HG02759 (cell line): ENCODE measurements around the gene TFPT.

Experiments used
- ATAC-seq: cut with Tn5 transposase; IDR thresholded peaks from one replicate; pipeline ENCODE4 v1.9.1; 2021; ENCODE audit warnings: mild to moderate bottlenecking, moderate library complexity; ENCODE audit not compliant: unreplicated experiment

Gene TFPT, protein sequence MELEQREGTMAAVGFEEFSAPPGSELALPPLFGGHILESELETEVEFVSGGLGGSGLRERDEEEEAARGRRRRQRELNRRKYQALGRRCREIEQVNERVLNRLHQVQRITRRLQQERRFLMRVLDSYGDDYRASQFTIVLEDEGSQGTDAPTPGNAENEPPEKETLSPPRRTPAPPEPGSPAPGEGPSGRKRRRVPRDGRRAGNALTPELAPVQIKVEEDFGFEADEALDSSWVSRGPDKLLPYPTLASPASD

DNA sequence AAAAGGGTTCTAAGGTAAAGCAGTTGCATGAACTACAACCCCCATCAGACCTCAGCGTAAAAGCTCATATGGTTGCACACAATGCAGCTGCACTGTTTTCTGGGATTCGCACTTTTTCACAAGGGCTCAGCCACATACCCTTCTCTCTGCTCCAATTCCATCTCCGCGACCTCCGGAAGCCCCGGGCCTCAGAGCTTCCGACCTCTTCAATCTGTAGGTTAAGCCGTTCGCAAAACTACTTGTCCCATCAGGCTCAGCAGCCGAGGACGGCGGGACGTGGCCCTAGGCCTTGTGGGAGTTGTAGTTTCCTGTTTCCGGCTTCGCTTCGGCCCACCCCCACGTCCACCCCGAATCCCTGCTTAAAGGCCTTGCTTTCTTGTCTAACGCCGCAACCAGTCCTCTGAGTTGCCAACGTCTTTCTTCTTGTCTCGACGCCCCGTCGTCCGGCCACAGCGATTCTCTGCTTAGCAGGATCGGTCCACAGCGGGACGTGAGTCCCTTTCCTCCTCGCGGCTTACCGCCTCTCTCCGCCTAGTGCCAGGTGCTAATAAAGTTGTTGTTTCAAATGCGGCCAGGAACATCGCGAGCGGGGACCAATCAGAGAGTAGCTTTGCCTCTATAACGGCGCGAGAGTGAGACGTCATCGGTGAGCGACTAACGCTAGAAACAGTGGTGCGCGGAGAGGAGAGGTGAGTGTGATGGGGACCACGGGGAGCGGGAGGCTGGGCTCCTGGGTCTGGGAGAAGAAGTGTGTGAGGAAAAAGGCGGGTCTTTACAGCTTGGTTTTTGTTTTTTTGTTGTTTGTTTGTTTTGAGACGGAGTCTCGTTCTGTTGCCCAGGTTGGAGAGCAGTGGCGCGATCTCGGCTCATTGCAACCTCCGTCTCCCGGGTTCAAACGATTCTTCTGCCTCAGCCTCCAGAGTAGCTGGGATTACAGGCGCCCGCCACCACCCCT is at the start of gene TFPT, which contains the start of gene PRPF31:
Gene TFPT, minus strand, starts transcription at position 549 of the 955 bp plus-strand sequence. Its CDS starts 388 bp downstream, at position 161.
Gene PRPF31, plus strand, starts transcription at position 646 of the 955 bp plus-strand sequence. CDS start 2,525 bp downstream, outside the sequence.
- ATAC-seq = peak; percentile 87

DNA sequence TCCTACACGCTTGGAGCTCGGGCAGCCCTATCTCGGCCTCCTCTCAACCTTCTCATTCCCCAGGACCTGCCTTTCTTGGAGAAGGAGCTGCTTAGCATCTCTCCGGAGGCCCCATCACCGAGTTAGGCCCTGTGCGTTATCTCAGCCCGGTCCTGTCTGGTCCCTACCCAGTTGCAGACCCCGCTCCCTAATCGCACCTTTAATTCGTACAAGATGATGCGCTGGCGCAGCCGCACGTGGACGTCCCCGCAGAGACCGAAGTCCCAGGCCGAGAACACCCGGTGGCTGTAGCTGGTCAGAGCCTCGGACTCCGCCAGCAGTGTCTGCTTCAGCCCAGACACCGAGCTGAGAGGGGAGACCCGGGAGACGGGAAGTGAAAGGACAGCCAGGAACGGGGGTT is 49.8 kb upstream of the TFPT start:
- ATAC-seq = no peak

DNA sequence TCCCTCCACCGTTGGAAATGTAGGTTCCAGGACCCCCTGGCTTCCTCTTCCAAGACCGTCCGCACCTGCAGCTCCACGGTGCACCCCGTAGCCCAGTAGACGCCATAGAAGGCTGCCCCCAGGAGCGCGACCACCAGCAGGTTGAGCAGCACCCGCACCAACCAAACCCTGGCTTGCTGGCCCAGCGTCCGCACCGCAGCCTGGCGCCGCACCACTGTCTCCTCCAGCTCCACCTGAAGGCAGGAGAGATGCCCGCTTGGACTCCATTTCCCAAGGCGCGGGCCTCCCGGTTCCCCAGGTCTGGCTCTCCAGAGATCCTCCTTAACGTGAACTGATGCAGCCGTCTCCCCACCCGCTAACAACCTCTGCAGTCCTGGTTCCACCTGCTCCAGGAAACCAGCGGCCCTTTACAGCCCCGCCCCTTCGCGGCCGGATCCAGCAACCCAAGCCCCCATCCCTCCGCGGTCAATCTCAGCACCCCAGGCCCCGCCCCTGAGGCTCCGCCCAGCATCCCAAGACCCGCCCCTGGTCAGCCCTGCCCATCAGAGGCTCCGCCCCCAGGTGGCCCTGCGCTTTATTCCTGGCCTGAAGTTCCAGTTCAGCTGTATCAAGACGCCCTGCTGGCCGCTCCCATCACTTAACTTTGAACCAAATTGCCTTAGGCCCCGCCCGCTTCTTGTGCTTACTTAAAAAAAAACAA is 49.1 kb upstream of the TFPT start:
- no peak for ATAC-seq

DNA sequence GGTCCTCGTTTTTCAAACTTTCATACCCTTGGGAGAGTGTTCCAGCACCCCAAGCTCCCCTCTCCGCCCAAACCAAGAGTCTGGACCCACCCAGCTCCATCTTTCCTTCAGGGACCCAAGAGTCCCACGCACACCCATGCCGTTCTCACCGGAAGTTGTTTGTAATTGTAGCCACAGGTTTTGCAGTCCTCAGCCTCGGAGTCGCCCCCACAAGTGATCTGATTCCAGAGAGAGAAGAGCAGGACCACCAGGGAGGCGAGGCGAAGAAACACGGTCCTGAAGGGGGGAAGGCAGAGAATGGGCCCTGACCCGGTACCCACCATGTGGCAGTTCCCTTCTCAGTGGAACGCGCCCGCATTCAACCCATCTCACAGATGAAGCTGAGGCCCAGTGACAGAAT is 47.4 kb upstream of the TFPT start:
- ATAC-seq = no peak

DNA sequence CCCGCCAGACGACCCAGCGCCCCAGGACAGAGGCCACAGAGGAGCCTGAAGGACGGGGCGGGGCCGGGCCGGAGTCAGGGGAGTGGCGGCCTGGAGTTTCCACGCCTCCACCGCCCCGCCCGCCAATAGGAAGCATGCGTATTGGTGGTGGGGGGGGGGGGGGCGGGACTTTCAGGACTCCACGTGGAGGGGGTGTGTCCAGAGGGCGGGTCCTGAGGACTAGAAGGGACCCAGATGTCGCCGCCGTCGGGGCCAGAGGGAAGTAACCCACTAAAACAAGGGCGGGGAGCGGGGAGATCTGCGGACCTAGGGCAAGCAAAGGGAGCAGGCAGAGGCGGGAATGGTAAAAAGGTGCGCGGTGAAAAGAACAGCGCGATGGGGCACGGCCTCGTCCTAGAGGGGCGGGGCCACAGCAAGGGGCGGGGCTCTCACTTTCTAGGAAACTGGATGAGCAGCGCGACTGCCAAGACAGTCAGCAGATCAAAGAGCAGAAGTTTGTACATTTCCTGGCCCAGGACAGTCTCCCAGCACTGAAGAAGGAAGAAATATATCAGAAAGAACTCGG is 46.9 kb upstream of the TFPT start:
- ATAC-seq = no peak

DNA sequence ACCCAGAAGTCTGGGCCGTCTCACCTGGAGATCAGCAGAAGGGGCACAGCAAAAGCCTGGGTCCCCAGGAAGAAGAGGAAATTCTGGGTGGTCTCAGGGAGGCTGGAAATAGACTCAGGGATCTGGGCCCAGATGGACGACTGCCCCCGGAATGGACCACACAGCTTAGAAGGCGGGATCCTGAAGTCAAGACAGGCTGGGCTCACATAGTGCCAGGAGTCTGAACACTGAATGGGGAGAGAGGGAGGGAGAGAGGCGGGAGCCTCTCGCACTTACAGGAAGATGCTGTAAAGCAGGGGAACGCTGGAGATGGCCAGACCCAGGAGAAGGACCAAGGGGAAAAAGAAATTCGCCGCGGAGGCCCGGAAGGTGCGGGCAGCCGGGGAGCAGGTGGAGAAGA is 45.4 kb upstream of the TFPT start:
- no peak for ATAC-seq

DNA sequence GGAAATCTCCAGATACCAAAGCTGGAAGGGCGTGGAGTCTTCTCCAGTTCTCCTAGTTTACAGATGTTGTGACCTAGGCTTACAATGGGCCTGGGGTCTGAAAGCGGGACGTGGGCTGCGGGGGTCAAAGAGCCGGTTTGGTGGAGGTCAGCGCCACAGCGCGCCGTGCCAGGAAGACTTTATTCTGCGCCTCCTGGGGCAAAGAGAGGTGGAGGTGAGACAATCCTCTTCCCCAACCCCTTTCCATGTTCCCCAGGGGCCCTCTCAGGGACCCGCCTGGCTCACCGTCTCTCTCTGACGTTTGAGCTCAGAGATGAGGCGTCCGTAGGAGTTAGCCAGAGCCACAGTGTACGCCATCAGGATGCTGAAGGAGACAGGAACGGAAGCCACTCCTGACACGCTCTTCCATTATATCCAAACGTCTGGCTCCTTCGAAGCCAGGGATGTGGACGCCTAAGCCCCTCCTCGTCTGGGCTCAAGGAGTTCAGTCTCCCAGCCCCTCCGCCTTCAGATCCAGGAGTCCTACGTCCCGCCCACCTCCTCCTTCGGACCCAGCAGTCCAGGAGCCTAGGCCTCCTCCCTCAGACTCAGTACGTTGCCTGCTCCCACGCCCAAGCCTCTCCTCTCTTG is 44.8 kb upstream of the TFPT start:
- no peak for ATAC-seq

DNA sequence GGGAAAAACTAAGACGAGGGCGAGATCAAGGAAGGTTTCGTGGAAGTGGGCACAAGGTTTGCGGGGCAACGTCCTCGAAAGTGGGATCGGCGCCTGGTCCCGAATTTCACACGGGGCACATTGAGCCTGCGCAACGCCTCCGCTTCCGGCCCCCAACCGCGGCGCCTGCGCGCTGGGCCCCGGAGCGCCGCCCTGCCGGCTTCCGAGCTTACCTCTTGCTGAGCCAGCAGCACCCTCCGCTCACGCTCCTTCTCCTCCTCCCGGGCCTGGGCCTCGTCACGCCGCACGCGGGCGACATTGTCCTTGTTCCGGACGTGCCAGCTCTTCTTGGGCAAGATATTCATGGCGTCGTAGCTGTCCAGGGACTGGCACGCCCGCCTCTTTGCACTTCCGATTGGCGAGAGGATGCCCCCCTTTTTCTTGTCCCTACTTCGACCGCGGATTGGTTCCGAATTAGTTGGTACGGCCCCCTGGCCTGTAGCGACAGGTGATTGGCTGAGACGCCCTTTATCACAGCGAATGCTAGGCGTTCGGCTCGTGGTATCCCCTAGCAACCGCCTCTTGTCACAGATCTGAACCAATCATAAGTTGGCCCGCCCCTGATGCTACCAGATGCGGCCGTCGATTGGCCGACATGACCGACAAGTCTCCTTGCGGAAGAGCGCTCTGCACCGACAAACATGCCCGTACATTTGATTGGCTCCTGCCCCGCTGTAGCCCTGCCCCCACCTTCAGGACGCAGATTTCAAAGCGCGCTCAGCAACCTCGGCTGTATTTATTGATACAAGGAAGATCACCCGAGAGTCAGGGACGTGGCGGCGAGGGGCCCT is 44.1 kb upstream of the TFPT start, which contains the start of gene LENG1:
Gene LENG1, minus strand, starts transcription at position 370 of the 830 bp plus-strand sequence. Its CDS starts 26 bp downstream, at position 344.
- peak; percentile 87 for ATAC-seq

DNA sequence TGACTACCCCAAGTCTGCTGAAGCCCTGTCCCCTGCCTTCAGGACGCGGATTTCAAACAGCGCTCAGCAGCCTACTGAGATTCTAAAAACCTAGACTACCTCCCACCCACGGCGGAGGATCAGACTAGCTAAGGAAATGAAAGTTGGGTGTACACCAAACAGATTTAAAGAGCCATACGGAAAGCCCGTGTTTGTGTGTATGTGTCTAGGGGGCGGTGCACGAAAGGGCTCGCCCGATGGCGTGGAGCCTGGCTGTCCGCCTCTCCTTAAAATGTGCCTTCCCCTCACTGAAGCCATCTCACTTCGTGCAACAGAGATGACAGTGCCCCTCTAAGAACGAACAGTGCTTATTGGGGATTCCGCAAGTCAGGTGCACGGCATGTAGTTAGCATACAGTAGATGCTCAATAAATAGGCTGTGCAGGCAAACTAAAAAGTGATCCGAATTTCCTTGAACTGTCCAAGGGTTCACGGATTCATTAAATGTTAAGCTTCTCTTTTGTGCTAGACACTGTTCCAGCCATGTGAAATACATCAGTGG is 43.4 kb upstream of the TFPT start:
- ATAC-seq = no peak

DNA sequence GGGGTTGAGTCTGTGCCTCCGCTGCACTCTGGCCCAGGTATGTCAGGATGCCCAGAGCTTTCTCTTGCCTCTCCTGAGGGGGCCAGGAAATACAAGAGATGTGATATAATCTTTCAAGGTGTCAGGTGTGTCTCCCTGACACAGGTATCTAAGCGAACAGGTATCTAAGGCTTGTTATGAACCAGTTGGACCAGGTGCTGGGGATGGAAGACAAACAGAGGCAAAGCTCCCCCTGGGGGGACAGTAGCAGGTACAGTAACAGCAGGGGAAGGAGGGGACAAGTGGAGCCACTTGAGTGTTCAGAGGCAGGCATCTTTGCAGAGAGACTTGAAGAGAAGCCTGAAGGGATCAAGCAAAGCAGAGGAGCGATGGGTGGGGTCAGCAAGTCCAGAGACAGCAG is 41.5 kb upstream of the TFPT start:
- ATAC-seq = no peak

DNA sequence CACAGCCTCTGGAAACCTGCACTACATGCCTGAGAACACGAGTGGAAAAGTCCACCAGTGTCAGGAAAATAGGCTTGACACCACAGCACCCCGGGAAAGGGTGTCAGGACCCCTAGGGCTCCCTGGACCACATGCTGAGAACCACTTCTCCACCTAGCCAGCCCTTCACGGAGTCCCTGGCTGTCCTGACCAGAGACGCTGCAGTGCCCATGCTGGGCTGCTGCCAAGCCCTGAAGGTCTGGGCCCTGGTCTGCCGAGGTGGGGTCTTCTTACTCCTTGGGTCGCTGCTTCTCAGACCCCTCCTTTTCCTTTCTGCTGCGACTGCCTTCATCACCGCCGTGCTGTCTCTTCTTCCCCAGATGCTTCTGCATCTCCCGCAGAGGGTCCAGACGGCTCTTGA is 41.0 kb upstream of the TFPT start:
- no peak for ATAC-seq

DNA sequence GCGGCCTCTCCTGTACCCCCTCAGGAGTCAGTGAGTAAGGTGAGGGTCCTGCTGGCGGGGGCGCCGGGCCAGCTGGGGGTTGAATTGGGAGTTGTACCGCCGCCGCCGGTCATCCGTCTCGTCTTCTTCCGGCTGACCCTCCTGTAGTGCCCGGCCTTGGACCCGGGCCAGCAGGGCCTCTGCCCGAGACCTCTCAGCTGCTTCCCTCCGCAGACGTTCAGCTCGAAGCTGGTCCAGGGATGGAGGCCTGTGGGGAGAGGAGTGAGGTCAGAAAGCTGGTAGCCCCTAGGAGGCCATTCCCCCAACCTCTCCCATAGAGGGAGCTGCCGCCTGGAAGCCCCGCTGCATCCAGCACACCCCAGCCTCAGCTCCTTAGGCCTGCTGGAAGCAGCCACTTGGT is 40.2 kb upstream of the TFPT start:
- ATAC-seq = no peak

DNA sequence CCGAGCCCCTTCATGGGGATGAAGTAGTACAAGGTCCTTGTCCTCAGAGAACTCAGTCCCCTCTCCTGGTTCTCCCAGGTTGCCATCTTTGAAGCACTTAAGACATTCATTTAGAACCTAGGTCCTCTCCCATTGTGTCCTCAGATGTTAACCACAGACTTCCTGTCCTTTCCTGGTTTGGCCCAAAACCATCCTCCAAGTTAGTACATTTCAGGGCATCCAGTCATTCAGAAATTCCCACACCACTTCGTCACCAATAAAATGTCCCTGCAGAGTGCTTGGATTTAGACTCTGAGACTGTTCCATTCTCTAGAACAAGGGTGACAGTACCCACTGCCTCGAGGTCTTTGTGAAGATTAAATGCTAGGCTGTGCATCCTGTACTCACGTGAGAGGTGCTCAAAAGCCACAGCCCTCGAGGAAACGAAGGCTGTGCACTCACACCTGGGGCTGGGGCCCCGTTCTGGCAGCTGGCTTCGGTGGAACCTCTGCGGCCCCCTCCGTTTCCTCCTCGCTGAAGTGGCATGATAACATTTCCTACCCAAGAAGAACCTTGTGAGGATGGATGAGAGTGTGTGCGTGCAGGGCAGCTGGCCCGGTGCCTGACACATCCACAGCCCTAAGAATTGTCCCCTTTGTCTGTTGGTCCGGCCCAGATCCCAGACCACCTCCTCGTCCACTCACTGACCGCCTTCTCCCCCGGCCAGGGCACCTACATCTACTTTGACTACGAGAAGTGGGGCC is 39.3 kb upstream of the TFPT start:
- ATAC-seq = no peak

DNA sequence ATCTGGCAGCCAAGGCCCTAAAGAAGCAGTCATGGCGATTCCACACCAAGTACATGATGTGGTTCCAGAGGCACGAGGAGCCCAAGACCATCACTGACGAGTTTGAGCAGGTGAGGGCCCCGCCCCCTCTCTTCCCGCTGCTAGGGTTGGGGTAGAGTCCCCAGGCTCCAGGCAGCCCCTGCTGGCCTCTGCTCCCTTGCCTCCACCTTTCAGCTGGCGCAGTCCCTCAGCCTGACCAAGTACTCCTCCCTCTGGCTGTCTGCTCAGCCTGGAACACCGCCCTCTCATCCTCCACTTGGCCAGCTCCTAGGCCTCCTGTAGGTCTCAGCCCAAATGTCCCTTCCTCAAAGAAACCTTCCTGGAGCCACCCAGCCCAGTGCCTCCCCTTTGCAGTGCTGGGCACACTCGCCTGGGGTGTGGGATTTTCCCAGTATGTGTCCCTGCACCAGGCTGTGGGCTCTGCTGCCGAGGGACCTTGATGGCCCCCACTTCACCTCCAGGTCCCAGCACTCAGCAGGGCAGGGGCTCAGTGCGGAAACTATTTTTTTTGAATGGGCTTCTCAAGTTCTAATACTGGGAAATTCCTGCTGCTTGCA is 38.4 kb upstream of the TFPT start:
- no peak for ATAC-seq

DNA sequence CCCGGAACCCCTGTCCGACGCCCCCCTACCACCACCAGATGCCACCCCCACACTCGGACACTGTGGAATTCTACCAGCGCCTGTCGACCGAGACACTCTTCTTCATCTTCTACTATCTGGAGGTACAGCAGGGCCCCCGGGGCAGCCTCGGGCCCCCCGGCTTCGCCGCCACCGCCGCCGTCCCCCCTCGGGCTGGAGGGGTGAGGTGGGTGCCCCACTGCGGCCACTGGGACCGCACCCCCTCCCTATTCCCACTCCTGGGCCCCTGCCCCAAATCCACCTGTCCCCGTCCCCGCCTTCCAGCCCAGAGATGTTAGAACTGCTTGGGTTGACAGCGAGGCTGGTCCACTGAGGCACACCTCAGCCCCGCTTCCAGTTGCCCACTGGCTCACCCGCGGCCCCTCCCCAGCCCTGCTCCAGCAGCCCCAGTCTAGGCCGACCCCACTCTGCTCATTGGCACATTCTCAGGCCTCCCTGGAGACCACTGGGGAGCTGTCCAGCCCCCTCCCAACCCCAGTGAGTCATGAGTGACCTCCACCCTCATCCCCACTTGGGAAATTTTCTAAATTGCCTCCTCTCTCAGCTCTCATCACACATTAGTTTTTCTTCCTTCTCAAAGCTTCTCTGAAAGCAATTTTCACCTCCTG is 37.5 kb upstream of the TFPT start:
- no peak for ATAC-seq

DNA sequence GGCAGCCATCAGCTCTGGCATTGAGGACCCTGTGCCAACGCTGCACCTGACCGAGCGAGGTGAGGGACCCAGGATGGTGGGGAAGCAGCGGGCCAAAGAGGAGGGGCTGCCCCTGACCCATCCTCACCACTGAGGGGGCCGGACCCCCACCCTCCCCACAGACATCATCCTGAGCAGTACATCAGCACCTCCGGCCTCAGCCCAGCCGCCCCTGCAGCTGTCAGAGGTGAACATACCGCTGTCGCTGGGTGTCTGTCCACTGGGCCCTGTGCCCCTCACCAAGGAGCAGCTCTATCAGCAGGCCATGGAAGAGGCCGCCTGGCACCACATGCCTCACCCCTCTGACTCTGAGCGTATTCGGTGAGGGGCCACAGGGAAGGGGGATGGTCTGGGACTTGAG is 36.8 kb upstream of the TFPT start:
- no peak for ATAC-seq

DNA sequence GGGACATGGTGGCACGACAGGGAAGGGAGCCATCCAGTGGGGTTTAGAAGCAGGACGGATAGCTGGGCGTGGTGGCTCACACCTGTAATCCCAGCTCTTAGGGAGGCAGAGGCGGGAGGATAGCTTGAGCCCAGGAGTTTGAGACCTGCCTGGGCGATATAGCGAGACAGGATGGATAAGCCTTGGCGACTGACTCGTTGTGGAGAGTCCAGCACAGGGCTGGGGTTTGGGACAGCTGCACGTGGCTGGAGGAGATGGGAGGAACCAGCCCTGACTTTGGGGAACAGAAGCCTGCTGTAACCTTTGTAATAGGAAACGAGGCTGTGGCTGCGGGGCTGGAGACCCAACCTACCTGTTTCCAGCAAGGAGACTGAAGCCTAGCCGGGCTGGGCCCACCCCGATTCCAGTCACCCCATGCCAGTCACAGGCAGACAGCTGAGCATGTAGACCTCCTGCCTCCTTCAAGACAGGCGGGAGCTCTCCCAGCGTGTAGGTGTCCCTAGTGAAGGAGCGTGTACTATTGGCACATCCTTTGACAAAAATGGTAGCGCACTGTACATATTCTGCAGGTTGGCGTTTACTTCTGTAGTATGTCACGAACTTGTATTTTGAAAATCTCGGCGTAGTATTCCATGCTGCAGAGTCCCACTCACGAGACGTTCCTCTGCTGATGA is 36.0 kb upstream of the TFPT start:
- ATAC-seq = no peak
